SK-N-SH treated with all-trans-retinoic acid at 6 μM for 48 hours (cell line): ENCODE data around the gene DYNLRB2.

ENCODE experiments used
- ATAC-seq: fragments of 200-7000 bp; cut with Tn5 transposase; 3 replicates; pipeline ENCODE4 v1.9.1; 2020; ENCODE audit warnings: mild to moderate bottlenecking, moderate library complexity
- ARNTL ChIP-seq: fragments of 450-650 bp; formaldehyde crosslinking; IDR thresholded peaks from 2 replicates; pipeline ENCODE4 v1.5.0; 2020; ENCODE audit warnings: low read depth, mild to moderate bottlenecking, moderate library complexity, borderline replicate concordance
- BACH2 ChIP-seq: fragments of 250-450 bp; sonication (Bioruptor Pico); IDR thresholded peaks from 2 replicates; pipeline ENCODE4 v1.9.0; 2021; ENCODE audit warnings: mild to moderate bottlenecking, borderline replicate concordance
- CSDC2 ChIP-seq: fragments of 250-450 bp; sonication (Bioruptor Pico); IDR thresholded peaks from 2 replicates; pipeline ENCODE4 v1.5.0; 2020; ENCODE audit warnings: mild to moderate bottlenecking, moderate library complexity
- CSRNP3 ChIP-seq: fragments of 250-450 bp; sonication (Bioruptor Pico); IDR thresholded peaks from 2 replicates; pipeline ENCODE4 v1.5.1; 2021; ENCODE audit warnings: mild to moderate bottlenecking, moderate library complexity
- ESRRG ChIP-seq: fragments of 250-450 bp; sonication (Bioruptor Pico); IDR thresholded peaks from 2 replicates; pipeline ENCODE4 v1.6.1; 2021; ENCODE audit warnings: mild to moderate bottlenecking
- GLIS3 ChIP-seq: fragments of 250-450 bp; sonication (Bioruptor Pico); IDR thresholded peaks from 2 replicates; pipeline ENCODE4 v1.5.0; 2020; ENCODE audit warnings: mild to moderate bottlenecking, moderate library complexity
- ISL1 ChIP-seq: fragments of 250-450 bp; sonication (Bioruptor Pico); IDR thresholded peaks from 2 replicates; pipeline ENCODE4 v2.1.2; 2022; ENCODE audit warnings: mild to moderate bottlenecking, moderate library complexity
- OSR1 ChIP-seq: fragments of 250-450 bp; sonication (Bioruptor Pico); IDR thresholded peaks from 2 replicates; pipeline ENCODE4 v1.8.0; 2022; ENCODE audit warnings: moderate library complexity, mild to moderate bottlenecking, inconsistent platforms
- PATZ1 ChIP-seq: fragments of 250-450 bp; sonication (Bioruptor Pico); IDR thresholded peaks from 2 replicates; pipeline ENCODE4 v1.8.0; 2020; ENCODE audit warnings: mild to moderate bottlenecking, moderate library complexity, borderline replicate concordance
- PPARA ChIP-seq: fragments of 250-450 bp; sonication (Bioruptor Pico); IDR thresholded peaks from 2 replicates; pipeline ENCODE4 v1.5.0; 2020; ENCODE audit warnings: mild to moderate bottlenecking, borderline replicate concordance
- RARB ChIP-seq: fragments of 250-450 bp; sonication (Bioruptor Pico); IDR thresholded peaks from 2 replicates; pipeline ENCODE4 v1.8.0; 2021; ENCODE audit warnings: mild to moderate bottlenecking, moderate library complexity
- SNAI2 ChIP-seq: fragments of 250-450 bp; sonication (Bioruptor Pico); IDR thresholded peaks from 2 replicates; pipeline ENCODE4 v1.5.0; 2020; ENCODE audit warnings: mild to moderate bottlenecking, moderate library complexity
- TCF4 ChIP-seq: fragments of 250-450 bp; sonication (Bioruptor Pico); IDR thresholded peaks from 2 replicates; pipeline ENCODE4 v1.8.0; 2021; ENCODE audit warnings: mild to moderate bottlenecking, moderate library complexity, borderline replicate concordance
- TOX ChIP-seq: fragments of 250-450 bp; sonication (Bioruptor Pico); IDR thresholded peaks from 2 replicates; pipeline ENCODE4 v1.8.0; 2021; ENCODE audit warnings: mild to moderate bottlenecking, moderate library complexity, borderline replicate concordance
- TSHZ2 ChIP-seq: fragments of 250-450 bp; sonication (Bioruptor Pico); IDR thresholded peaks from 2 replicates; pipeline ENCODE4 v1.5.0; 2020; ENCODE audit warnings: mild to moderate bottlenecking, moderate library complexity
- ZC3H10 ChIP-seq: fragments of 250-450 bp; sonication (Bioruptor Pico); IDR thresholded peaks from 2 replicates; pipeline ENCODE4 v1.5.1; 2021; ENCODE audit warnings: mild to moderate bottlenecking, moderate library complexity
- ZFP3 ChIP-seq: fragments of 250-450 bp; sonication (Bioruptor Pico); IDR thresholded peaks from 2 replicates; pipeline ENCODE4 v1.5.0; 2020; ENCODE audit warnings: mild to moderate bottlenecking, moderate library complexity
- ZFP30 ChIP-seq: fragments of 450-650 bp; formaldehyde crosslinking; IDR thresholded peaks from 2 replicates; pipeline ENCODE4 v1.5.0; 2022; ENCODE audit warnings: mild to moderate bottlenecking, moderate library complexity
- ZNF565 ChIP-seq: fragments of 450-650 bp; formaldehyde crosslinking; conservative IDR thresholded peaks from 2 replicates; pipeline ENCODE4 v1.5.0; 2020; ENCODE audit warnings: low read depth, mild to moderate bottlenecking, moderate library complexity
- ZNF70 ChIP-seq: fragments of 450-650 bp; formaldehyde crosslinking; IDR thresholded peaks from 2 replicates; pipeline ENCODE4 v1.5.0; 2020; ENCODE audit warnings: mild to moderate bottlenecking, moderate library complexity
- ZNF8 ChIP-seq: fragments of 450-650 bp; formaldehyde crosslinking; IDR thresholded peaks from 2 replicates; pipeline ENCODE4 v1.5.0; 2020; ENCODE audit warnings: mild to moderate bottlenecking, moderate library complexity

The DYNLRB2 gene

GRCh38 chr16:80544326-80544725, 3.5 kb downstream of the DYNLRB2 start:
- no peak for ATAC-seq
- TF ChIP-seq ZNF70 (CRISPR knock-in tag) (no peak), ZNF565 (CRISPR knock-in tag) (no peak), BACH2 (CRISPR knock-in tag) (no peak), PATZ1 (CRISPR knock-in tag) (no peak), GLIS3 (CRISPR knock-in tag) (no peak), PPARA (CRISPR knock-in tag) (no peak), ZNF8 (no peak), ZC3H10 (CRISPR knock-in tag) (no peak)

- TF ChIP-seq ZFP30 (CRISPR knock-in tag) (no peak), ZFP3 (CRISPR knock-in tag) (no peak), ARNTL (CRISPR knock-in tag) (no peak), BACH2 (CRISPR knock-in tag) (no peak), TOX (no peak)
- ATAC-seq = no peak
These were observed 5.5 kb downstream of the DYNLRB2 start for GRCh38 chr16:80546249-80546648.

- ATAC-seq = no peak
- TF ChIP-seq TCF4 (CRISPR knock-in tag) (no peak), RARB (CRISPR knock-in tag) (no peak), PPARA (CRISPR knock-in tag) (no peak), SNAI2 (CRISPR knock-in tag) (no peak), GLIS3 (CRISPR knock-in tag) (no peak), CSDC2 (CRISPR knock-in tag) (no peak)
These were observed 6.4 kb downstream of the DYNLRB2 start for GRCh38 chr16:80547145-80547544.

GRCh38 chr16:80552277-80552676, 11.5 kb downstream of the DYNLRB2 start:
- no peak for ATAC-seq
- no peak for TF ChIP-seq ZNF8
- no peak for TF ChIP-seq CSDC2 (CRISPR knock-in tag)
- no peak for TF ChIP-seq OSR1 (CRISPR knock-in tag)
- TF ChIP-seq GLIS3 (CRISPR knock-in tag) = no peak
- no peak for TF ChIP-seq TSHZ2 (CRISPR knock-in tag)
- TF ChIP-seq BACH2 (CRISPR knock-in tag) = no peak
- no peak for TF ChIP-seq ZNF565 (CRISPR knock-in tag)
- no peak for TF ChIP-seq PPARA (CRISPR knock-in tag)
- TF ChIP-seq ZFP3 (CRISPR knock-in tag) = no peak
- TF ChIP-seq PATZ1 (CRISPR knock-in tag) = no peak
- TF ChIP-seq ZC3H10 (CRISPR knock-in tag) = no peak
- no peak for TF ChIP-seq ISL1
- TF ChIP-seq ARNTL (CRISPR knock-in tag) = no peak
- TF ChIP-seq ESRRG (CRISPR knock-in tag) = no peak
- no peak for TF ChIP-seq CSRNP3
- TF ChIP-seq TOX = no peak
- TF ChIP-seq, all 23 proteins: peak for 0
